Tibial nerve (tissue), 4 donors: ENCODE measurements around the gene RGS5. TPM values are rescaled to one million over a fixed set of nuclear protein-coding genes. Genes with fewer than 3 reads are reported as not detected.

Source experiments
- DNase-seq, 2 donors: peaks; one replicate each; pipeline ENCODE4 v3.0.0-alpha.2; 2019; ENCODE audit warnings: low spot score in 2 of 2
- H3K27ac ChIP-seq, 4 donors: fragments of 200-600 bp; sonication (generic) in 3 of 4; one replicate each; pipeline ENCODE4 v1.5.1; 2017 to 2019; ENCODE audit warnings: mild to moderate bottlenecking in 1 of 4
- H3K27me3 ChIP-seq, 2 donors: fragments of 200-600 bp; sonication (generic) in 1 of 2; one replicate each; pipeline versions ENCODE4 v1.5.1 to v1.6.0; 2017 to 2019
- H3K36me3 ChIP-seq, 3 donors: fragments of 200-600 bp; sonication (generic); one replicate each; pipeline ENCODE4 v1.5.1; 2018 to 2019
- H3K4me1 ChIP-seq, 4 donors: fragments of 200-600 bp; sonication (generic) in 3 of 4; one replicate each; pipeline ENCODE4 v1.5.1; 2017 to 2019
- H3K4me3 ChIP-seq, 4 donors: fragments of 200-600 bp; sonication (generic) in 3 of 4; one replicate each; pipeline ENCODE4 v1.5.1; 2017 to 2019; ENCODE audit warnings: mild to moderate bottlenecking in 1 of 4, moderate library complexity in 1 of 4
- H3K9me3 ChIP-seq, 4 donors: fragments of 200-600 bp; sonication (generic) in 3 of 4; one replicate each; pipeline ENCODE4 v1.5.1; 2017 to 2019
- EP300 ChIP-seq, 2 donors: sonication (generic); formaldehyde crosslinking; IDR thresholded peaks; one replicate each; pipeline ENCODE4 v1.6.1; 2017; ENCODE audit warnings: antibody characterized with exemption in 2 of 2, mild to moderate bottlenecking in 1 of 2
- POLR2A ChIP-seq, 2 donors: fragments of 450-650 bp; IDR thresholded peaks; one replicate each; pipeline ENCODE4 v1.6.1; 2017; ENCODE audit warnings: antibody characterized with exemption in 2 of 2, mild to moderate bottlenecking in 2 of 2, moderate library complexity in 2 of 2
- WGBS, 2 donors: methylation state at CpG; one replicate each; pipeline ENCODE4 v1.1.5; 2018; 5-methylcytosine and 5-hydroxymethylcytosine counted together
- total RNA-seq, 4 donors: library from RNA; depleted of rRNA; stranded (reverse); fragments of >200 nt; gene quantifications; one replicate each; pipeline ENCODE4 v1.1.0, GENCODE V29; 2016
- TF ChIP-seq, protein P1 (sequence below), 5 experiments: fragments of 200-600 bp in 3 of 5; fragments of 450-650 bp in 2 of 5; sonication (generic) in 3 of 5; IDR thresholded peaks; one replicate each; pipeline ENCODE4 v1.5.1; 2016 to 2019; ENCODE audit warnings: antibody characterized with exemption in 5 of 5, mild to moderate bottlenecking in 3 of 5, moderate library complexity in 2 of 5

RGS5 gene
- total RNA-seq, 4 donors from 2014 or later: 21.3 to 71.0 (median 43.7) TPM

DNA sequence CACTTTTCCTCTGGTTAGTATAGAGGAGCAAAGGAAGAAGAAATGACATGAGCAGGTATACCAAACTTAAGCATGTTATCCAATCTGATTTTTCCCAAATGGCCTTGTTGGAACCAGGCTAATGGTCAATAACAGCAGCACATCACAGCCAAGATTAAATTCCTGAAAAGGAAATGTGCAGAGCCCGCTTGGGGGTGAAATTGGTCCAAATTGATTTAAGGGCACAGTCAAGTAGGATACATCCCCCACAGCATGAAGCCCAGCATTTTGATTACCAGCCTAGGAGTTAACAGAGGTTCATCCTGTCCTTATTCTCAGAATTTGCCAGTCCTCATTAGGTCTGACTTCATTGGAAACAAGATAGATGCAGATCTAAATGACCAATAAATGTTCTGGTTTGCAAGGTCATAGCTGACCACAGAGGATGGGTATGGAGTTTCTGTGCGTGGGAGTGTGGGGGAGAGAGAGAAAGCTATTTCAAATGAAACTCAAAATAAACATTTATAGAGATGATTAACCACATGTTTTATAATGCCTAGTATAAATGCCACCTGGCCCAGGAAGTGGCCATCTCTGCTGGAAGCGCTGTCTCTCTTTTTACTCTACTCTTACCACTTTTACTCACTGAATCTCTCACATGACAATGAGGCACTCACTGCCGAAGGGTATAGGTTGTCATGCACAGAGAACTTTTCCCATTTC, 38.7 kb downstream of the RGS5 start:
- no peak overlapping the region for H3K4me3 ChIP-seq
- DNase-seq: no peak
- TF ChIP-seq, protein P1, sequence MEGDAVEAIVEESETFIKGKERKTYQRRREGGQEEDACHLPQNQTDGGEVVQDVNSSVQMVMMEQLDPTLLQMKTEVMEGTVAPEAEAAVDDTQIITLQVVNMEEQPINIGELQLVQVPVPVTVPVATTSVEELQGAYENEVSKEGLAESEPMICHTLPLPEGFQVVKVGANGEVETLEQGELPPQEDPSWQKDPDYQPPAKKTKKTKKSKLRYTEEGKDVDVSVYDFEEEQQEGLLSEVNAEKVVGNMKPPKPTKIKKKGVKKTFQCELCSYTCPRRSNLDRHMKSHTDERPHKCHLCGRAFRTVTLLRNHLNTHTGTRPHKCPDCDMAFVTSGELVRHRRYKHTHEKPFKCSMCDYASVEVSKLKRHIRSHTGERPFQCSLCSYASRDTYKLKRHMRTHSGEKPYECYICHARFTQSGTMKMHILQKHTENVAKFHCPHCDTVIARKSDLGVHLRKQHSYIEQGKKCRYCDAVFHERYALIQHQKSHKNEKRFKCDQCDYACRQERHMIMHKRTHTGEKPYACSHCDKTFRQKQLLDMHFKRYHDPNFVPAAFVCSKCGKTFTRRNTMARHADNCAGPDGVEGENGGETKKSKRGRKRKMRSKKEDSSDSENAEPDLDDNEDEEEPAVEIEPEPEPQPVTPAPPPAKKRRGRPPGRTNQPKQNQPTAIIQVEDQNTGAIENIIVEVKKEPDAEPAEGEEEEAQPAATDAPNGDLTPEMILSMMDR (IDR thresholded peaks at IDR 0.05): no peak
- no peak for TF ChIP-seq POLR2A (IDR thresholded peaks at IDR 0.05)
- no peak for TF ChIP-seq EP300 (IDR thresholded peaks at IDR 0.05)
- H3K27me3 ChIP-seq: no peaks in the 10 kb centered on the region
- no peaks in the 10 kb centered on the region for H3K9me3 ChIP-seq
- H3K4me1 ChIP-seq: peaks cover 0 to 26% (median 5%) of the 10 kb centered on the region in 4 donors
- 89 to 93% methylated on average over 4 of the region's 4 CpGs for WGBS, 2 donors
- H3K36me3 ChIP-seq: peaks cover 0 to 5% (median 0%) of the 10 kb centered on the region in 3 donors
- no peak overlapping the region for H3K27ac ChIP-seq

- H3K27me3 ChIP-seq: no peaks in the 10 kb centered on the region
- H3K4me1 ChIP-seq: peaks cover 0 to 20% (median 3%) of the 10 kb centered on the region in 4 donors
- no peaks in the 10 kb centered on the region for H3K9me3 ChIP-seq
- no peak overlapping the region for H3K4me3 ChIP-seq
- 53 to 60% methylated on average over 4 of the region's 4 CpGs for WGBS, 2 donors
- no peak for DNase-seq
- peaks cover 0 to 5% (median 0%) of the 10 kb centered on the region in 3 donors for H3K36me3 ChIP-seq
- TF ChIP-seq POLR2A (IDR thresholded peaks at IDR 0.05) (no peak), EP300 (IDR thresholded peaks at IDR 0.05) (no peak)
- TF ChIP-seq, protein P1 (IDR thresholded peaks at IDR 0.05): no peak
- H3K27ac ChIP-seq: no peak overlapping the region
Observed at GRCh38 chr1:163163163-163163562, 39.6 kb downstream of the RGS5 start.

GRCh38 chr1:163162381-163162914, 40.3 kb downstream of the RGS5 start:
- DNase-seq: no peak
- Histone ChIP-seq H3K27ac (no peak overlapping the region), H3K4me3 (no peak overlapping the region), H3K9me3 (no peaks in the 10 kb centered on the region), H3K4me1 (peaks cover 0 to 13% (median 0%) of the 10 kb centered on the region in 4 donors), H3K36me3 (peaks cover 0 to 5% (median 0%) of the 10 kb centered on the region in 3 donors), H3K27me3 (no peaks in the 10 kb centered on the region)
- TF ChIP-seq POLR2A (IDR thresholded peaks at IDR 0.05) (no peak), EP300 (IDR thresholded peaks at IDR 0.05) (no peak)
- TF ChIP-seq, protein P1 (IDR thresholded peaks at IDR 0.05): no peak
- WGBS, 2 donors: 72 to 76% methylated on average over 6 of the region's 6 CpGs

GRCh38 chr1:163161841-163162240, 40.9 kb downstream of the RGS5 start:
- Histone ChIP-seq H3K36me3 (peaks cover 0 to 5% (median 0%) of the 10 kb centered on the region in 3 donors), H3K4me3 (no peak overlapping the region), H3K4me1 (peaks cover 0 to 7% (median 0%) of the 10 kb centered on the region in 4 donors), H3K27me3 (no peaks in the 10 kb centered on the region), H3K9me3 (no peaks in the 10 kb centered on the region), H3K27ac (no peak overlapping the region)
- DNase-seq: no peak
- 89% methylated on average over 5 of the region's 5 CpGs for WGBS, 2 donors
- no peak for TF ChIP-seq POLR2A (IDR thresholded peaks at IDR 0.05)
- TF ChIP-seq, protein P1 (IDR thresholded peaks at IDR 0.05): no peak
- TF ChIP-seq EP300 (IDR thresholded peaks at IDR 0.05): no peak

- H3K27me3 ChIP-seq: no peaks in the 10 kb centered on the region
- no peaks in the 10 kb centered on the region for H3K9me3 ChIP-seq
- peaks cover 0 to 5% (median 0%) of the 10 kb centered on the region in 3 donors for H3K36me3 ChIP-seq
- WGBS, 2 donors: 83 to 96% methylated on average over 2 of the region's 2 CpGs
- peaks cover 0 to 2% (median 0%) of the 10 kb centered on the region in 4 donors for H3K4me1 ChIP-seq
- DNase-seq: no peak
- H3K4me3 ChIP-seq: no peak overlapping the region
- TF ChIP-seq EP300 (IDR thresholded peaks at IDR 0.05) (no peak), POLR2A (IDR thresholded peaks at IDR 0.05) (no peak)
- TF ChIP-seq, protein P1 (IDR thresholded peaks at IDR 0.05): no peak
- H3K27ac ChIP-seq: no peak overlapping the region
Observed at GRCh38 chr1:163161337-163161736, 41.4 kb downstream of the RGS5 start.
